ENCODE results near the gene RCL1.
"Not testable (repeated sequence)": the region's sequence is repeated elsewhere in the genome, so short reads cannot be mapped to it uniquely, and the experiment has no call there.

Gene RCL1

GRCh38 chr9:4774958-4775357, 17.8 kb upstream of the RCL1 start:
- in situ Hi-C loops (cut with HindIII; ENCODE audit: low pct_ligation_motif_present, low pct_unique_long_range_greater_than_20kb, low sequenced_read_pairs); DNase-seq: not testable (repeated sequence)

DNA sequence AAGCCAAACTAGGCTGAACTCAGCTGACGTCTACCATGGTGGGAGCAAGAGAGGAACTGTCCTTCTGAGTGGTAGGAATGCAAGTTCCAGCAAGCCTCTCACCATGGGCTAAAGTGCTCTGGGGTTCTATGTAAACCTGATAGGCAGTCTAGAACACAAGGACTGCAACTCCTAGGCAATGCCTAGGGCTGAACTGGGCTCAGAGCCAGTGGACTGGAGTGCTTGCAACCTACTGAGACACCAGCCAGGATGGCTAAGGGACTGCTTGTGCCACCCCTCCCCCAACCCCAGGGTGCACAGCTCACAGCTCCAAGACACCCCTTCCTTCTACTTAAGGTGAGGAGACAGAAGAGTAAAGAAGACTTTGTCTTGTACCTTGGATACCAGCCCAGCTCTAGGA, 12.1 kb upstream of the RCL1 start:
- in situ Hi-C loops (cut with HindIII; ENCODE audit: low pct_ligation_motif_present, low pct_unique_long_range_greater_than_20kb, low sequenced_read_pairs): no loop called here
- no peak for DNase-seq

DNA sequence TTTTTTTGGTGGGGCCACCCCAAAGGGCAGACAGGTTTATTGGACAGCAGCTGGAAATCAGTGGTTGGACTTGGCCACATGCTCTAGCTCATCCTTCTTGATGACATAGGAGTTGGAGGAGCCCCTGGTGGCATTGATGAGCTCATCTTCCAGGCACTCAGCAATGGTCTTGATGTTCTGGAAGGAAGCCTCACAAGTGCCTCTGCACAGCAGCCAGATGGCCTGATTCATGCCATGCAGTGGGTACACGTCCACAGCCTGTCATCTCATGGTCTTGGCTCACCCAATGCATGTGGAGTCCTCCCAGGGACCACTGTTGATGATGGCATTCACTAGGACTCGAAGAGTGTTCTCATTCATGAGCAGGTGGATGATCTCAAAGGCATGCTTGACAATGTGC, 11.3 kb upstream of the RCL1 start:
- in situ Hi-C loops (cut with HindIII; ENCODE audit: low pct_ligation_motif_present, low pct_unique_long_range_greater_than_20kb, low sequenced_read_pairs): no loop called here
- no peak for DNase-seq

DNA sequence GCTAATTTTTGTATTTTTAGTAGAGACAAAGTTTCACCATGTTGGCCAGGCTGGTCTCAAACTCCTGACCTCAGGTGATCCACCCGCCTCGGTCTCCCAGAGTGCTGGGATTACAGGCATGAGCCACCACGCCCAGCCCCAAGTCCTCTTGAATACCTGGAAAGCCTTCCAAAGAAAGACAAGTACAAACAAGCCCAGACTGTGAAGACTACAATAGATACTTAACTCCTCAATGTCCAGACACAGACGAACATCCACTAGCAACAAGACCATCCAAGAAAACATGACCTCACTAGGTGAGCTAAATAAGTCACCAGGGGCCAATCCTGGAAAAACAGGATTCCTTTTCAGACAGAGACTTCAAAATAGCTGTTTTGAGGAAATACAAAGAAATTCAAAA, 9.6 kb upstream of the RCL1 start:
- DNase-seq; in situ Hi-C loops (cut with HindIII; ENCODE audit: low pct_ligation_motif_present, low pct_unique_long_range_greater_than_20kb, low sequenced_read_pairs): not testable (repeated sequence)

GRCh38 chr9:4784403-4784802, 8.3 kb upstream of the RCL1 start:
- in situ Hi-C loops (cut with HindIII; ENCODE audit: low pct_ligation_motif_present, low pct_unique_long_range_greater_than_20kb, low sequenced_read_pairs): no loop called here
- no peak for DNase-seq

GRCh38 chr9:4786599-4786998, 6.1 kb upstream of the RCL1 start:
- in situ Hi-C loops (cut with HindIII; ENCODE audit: low pct_ligation_motif_present, low pct_unique_long_range_greater_than_20kb, low sequenced_read_pairs): no loop called here
- no peak for DNase-seq

- DNase-seq: no peak
- in situ Hi-C loops (cut with HindIII; ENCODE audit: low pct_ligation_motif_present, low pct_unique_long_range_greater_than_20kb, low sequenced_read_pairs): no loop called here
These were observed 4.9 kb upstream of the RCL1 start for GRCh38 chr9:4787876-4788275.

GRCh38 chr9:4788703-4789102, 4.0 kb upstream of the RCL1 start:
- in situ Hi-C loops (cut with HindIII; ENCODE audit: low pct_ligation_motif_present, low pct_unique_long_range_greater_than_20kb, low sequenced_read_pairs): no loop called here

GRCh38 chr9:4792054-4792571, 631 bp upstream of the RCL1 start:
- in situ Hi-C loops (cut with HindIII; ENCODE audit: low pct_ligation_motif_present, low pct_unique_long_range_greater_than_20kb, low sequenced_read_pairs): no loop called here
- no peak for DNase-seq

More at GRCh38 chr9:4788703-4789102, 4.0 kb upstream of the RCL1 start:
- DNase-seq: no peak

DNA sequence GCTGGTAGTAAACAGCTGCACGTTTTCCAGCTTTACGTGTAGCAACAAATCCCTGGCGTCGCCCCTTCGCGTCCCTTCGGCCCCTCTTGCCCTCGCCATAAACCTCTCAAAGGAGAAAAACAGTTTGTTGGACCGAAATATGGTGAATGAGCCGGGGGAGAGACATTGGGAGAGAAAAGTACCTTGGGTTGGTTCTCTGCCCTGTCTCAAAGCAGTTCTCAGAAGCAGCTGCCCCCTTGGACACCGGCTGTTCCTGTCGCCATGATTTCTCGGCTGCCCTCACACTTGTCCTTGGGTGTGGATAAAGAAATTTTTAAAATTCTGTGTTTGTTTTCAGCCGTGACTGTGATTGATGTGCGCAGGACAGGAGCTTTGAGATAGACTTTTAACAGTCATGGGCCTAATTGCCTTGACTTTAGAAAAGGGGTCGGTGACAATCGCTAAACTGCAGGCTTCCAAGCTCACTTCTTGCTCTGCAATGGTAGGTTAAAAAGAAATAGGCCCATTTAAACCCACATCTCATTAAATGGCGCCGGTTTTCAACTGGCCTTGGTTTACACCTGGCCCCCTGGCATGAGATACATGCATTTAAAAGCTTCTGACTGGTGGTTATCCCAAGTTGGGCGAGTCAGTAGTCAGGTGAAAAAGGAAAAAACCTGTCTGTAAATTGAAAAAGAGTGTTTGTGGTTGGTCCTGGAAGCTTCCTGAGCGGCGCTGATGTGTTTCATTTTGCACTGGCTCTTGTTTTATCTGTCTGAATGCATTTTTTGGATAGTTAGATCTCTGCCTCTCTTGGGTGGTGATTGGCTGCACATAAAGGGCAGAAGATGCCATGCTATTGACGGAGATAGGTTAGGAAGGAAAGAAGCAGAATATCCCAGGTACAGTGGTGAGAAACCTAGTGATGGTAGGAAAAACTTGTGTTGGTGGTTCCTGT, 983 bp downstream of the RCL1 start:
- in situ Hi-C loops (cut with HindIII; ENCODE audit: low pct_ligation_motif_present, low pct_unique_long_range_greater_than_20kb, low sequenced_read_pairs): no loop called here
- DNase-seq: peak; percentile 6

DNA sequence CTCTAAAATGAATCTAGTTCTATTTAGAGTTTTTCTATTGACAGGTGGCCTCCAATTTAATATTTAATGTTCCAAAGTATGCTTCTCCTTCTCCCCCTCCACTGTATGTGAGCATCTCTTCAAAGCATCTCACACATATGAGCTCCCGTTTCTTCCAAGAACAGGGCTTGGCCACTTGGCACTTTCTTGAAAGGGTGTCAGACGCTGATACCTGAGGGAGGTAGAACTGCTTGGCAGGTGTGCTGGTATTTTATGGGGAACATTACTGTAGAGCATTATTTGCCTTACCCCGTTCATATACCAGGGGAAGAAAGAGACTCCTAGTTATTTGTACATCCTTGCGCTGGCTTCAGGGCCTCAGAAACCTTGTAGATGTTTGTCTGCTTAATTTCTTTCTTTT, 1.9 kb downstream of the RCL1 start:
- in situ Hi-C loops (cut with HindIII; ENCODE audit: low pct_ligation_motif_present, low pct_unique_long_range_greater_than_20kb, low sequenced_read_pairs): no loop called here
- DNase-seq: no peak

- in situ Hi-C loops (cut with HindIII; ENCODE audit: low pct_ligation_motif_present, low pct_unique_long_range_greater_than_20kb, low sequenced_read_pairs): not testable (repeated sequence)
These were observed 2.4 kb downstream of the RCL1 start for GRCh38 chr9:4795108-4795507.

GRCh38 chr9:4796530-4796929, 3.8 kb downstream of the RCL1 start:
- in situ Hi-C loops (cut with HindIII; ENCODE audit: low pct_ligation_motif_present, low pct_unique_long_range_greater_than_20kb, low sequenced_read_pairs): no loop called here
- no peak for DNase-seq

More at GRCh38 chr9:4795108-4795507, 2.4 kb downstream of the RCL1 start:
- not testable (repeated sequence) for DNase-seq

- DNase-seq: peak; percentile 45
- in situ Hi-C loops (cut with HindIII; ENCODE audit: low pct_ligation_motif_present, low pct_unique_long_range_greater_than_20kb, low sequenced_read_pairs): no loop called here
These were observed 4.5 kb downstream of the RCL1 start for GRCh38 chr9:4796988-4797853.

- DNase-seq: no peak
- in situ Hi-C loops (cut with HindIII; ENCODE audit: low pct_ligation_motif_present, low pct_unique_long_range_greater_than_20kb, low sequenced_read_pairs): no loop called here
These were observed 5.1 kb downstream of the RCL1 start for GRCh38 chr9:4797854-4798150.

DNA sequence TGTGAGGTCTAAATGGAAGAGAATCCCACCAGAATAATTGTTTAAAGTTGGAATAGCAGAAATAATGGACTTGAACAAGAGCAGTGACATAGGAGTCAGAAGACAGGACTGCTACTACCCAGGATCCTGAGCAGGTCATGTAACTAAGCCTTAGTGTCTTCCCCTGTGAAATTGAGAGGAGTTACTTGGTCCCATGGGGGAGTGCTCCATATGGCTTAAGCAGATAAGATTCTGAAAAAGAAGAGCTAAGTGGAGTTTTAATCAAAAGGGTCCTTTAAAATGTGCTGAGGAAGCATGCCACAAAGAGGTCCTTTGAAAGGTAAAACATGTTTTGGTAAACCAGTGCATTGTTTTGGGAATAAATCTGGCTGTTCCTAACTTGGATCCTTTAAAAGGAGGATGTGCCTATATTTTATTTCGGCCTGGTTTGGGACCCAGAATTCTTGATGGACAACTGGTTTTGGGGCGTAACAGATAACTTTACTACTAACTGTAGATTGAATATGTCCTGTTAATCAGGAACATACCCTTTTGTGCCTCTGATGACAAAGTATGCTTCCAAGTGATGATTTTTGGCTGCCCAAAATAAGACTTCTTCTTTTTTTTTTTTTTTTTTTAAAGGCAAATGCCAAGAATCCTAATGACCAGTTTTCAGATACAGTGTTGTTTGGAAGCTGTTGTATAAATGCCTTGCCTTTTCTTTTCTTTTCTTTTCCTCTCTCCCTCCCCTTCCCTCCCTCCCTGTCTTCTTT, 5.7 kb downstream of the RCL1 start:
- no peak for DNase-seq
- in situ Hi-C loops (cut with HindIII; ENCODE audit: low pct_ligation_motif_present, low pct_unique_long_range_greater_than_20kb, low sequenced_read_pairs): no loop called here

DNA sequence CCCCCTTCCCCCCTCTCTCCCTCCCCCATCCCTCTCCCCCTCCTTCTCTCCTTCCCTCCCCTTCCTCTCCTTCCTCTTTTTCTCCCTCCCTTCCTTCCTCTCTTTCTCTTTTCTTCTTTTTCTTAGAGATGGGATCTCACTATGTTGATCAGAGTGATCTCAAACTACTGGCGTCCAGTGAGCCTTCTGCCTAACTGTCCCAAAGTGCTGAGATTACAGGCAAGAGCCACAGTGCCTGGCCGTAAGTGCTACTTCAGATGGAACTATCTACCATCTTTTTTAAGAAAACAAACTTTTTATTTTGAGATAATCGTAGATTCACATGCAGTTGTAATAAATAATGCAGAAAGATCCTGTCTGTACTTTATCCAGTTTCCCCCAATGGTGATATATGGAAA, 6.3 kb downstream of the RCL1 start:
- no peak for DNase-seq
- in situ Hi-C loops (cut with HindIII; ENCODE audit: low pct_ligation_motif_present, low pct_unique_long_range_greater_than_20kb, low sequenced_read_pairs): no loop called here

DNA sequence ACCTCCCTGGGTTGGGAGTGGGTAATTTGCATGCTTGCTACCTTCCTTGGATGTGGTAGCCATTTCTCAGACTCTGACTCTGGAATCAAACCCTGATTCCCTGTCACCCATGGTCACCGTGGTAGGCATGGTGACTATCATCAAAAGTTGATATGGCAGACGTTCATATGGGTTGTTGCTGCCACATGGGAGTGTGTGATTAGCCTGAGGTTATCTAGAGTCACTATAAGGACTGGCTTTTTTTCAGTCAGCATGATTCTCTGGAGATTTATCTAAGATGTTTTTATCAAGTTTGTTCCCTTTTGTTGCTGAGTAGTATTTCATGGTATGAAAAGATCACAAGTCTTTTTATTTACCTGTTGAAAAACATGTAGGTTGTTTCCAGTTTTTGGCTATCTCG, 7.0 kb downstream of the RCL1 start:
- in situ Hi-C loops (cut with HindIII; ENCODE audit: low pct_ligation_motif_present, low pct_unique_long_range_greater_than_20kb, low sequenced_read_pairs): no loop called here
- DNase-seq: no peak

GRCh38 chr9:4801156-4801555, 8.4 kb downstream of the RCL1 start:
- DNase-seq: no peak
- in situ Hi-C loops (cut with HindIII; ENCODE audit: low pct_ligation_motif_present, low pct_unique_long_range_greater_than_20kb, low sequenced_read_pairs): no loop called here
